ENCODE results near the gene HES6.

GRCh38 chr2:238262496-238263122, 22.8 kb upstream of the HES6 start:
- TF ChIP-seq WT1 (tag by site-specific recombination; IDR thresholded peaks at IDR 0.05), result no peak
- no peak for TF ChIP-seq CTCF (tag by site-specific recombination; IDR thresholded peaks at IDR 0.05)
- TF ChIP-seq ZNF350 (tag by site-specific recombination; IDR thresholded peaks at IDR 0.05), result no peak
